Neural cell (in vitro differentiated cells): ENCODE data around the gene LIN54. TPM values are rescaled to one million over a fixed set of nuclear protein-coding genes. Genes with fewer than 3 reads are reported as not detected.

ENCODE experiments used
- H2AFZ ChIP-seq: fragments of 200-600, 300-800 bp; sonication (generic), shearing (Covaris generic); 2 replicates; pipeline ENCODE4 v1.6.0; 2014; ENCODE audit warnings: low read depth, mild to moderate bottlenecking, antibody characterized with exemption, low read length, moderate library complexity
- H3F3A ChIP-seq: fragments of 200-600 bp; shearing (Covaris generic); 2 replicates; pipeline ENCODE4 v1.6.1; 2016; ENCODE audit warnings: mild to moderate bottlenecking, moderate library complexity, mixed read lengths, antibody characterized with exemption, low read length; ENCODE audit not compliant: insufficient read depth, poor library complexity, severe bottlenecking
- H3K27ac ChIP-seq: fragments of 200-600, 300-800 bp; sonication (generic), shearing (Covaris generic); 2 replicates; pipeline ENCODE4 v1.5.1; 2014; ENCODE audit warnings: mild to moderate bottlenecking, low read length, moderate library complexity
- H3K27me3 ChIP-seq: fragments of 300-800, 200-600 bp; sonication (generic), shearing (Covaris generic); 2 replicates; pipeline ENCODE4 v1.6.0; 2014; ENCODE audit warnings: mild to moderate bottlenecking, low read depth, low read length, moderate library complexity; ENCODE audit not compliant: insufficient read depth
- H3K36me3 ChIP-seq: fragments of 300-800, 200-600 bp; sonication (generic), shearing (Covaris generic); 2 replicates; pipeline ENCODE4 v1.5.1; 2014; ENCODE audit warnings: mild to moderate bottlenecking, antibody characterized with exemption, low read length, moderate library complexity; ENCODE audit not compliant: insufficient read depth
- H3K4me2 ChIP-seq: fragments of 300-800, 200-600 bp; sonication (generic), shearing (Covaris generic); 2 replicates; pipeline ENCODE4 v1.6.0; 2014; ENCODE audit warnings: mild to moderate bottlenecking, low read length
- H3K4me3 ChIP-seq: fragments of 300-800, 200-600 bp; sonication (generic), shearing (Covaris generic); 2 replicates; pipeline ENCODE4 v1.5.1; 2014; ENCODE audit warnings: mild to moderate bottlenecking, low read length, moderate library complexity
- H3K79me2 ChIP-seq: fragments of 200-600 bp; shearing (Covaris generic); replicated peaks from 2 replicates; pipeline ENCODE4 v1.6.0; 2014; ENCODE audit warnings: mild to moderate bottlenecking, low read length, moderate library complexity; ENCODE audit not compliant: insufficient read depth
- H3K9ac ChIP-seq: fragments of 300-800, 200-600 bp; sonication (generic), shearing (Covaris generic); 2 replicates; pipeline ENCODE4 v1.6.1; 2016; ENCODE audit warnings: mild to moderate bottlenecking, low read length, mixed read lengths
- H3K9me2 ChIP-seq: fragments of 200-600 bp; shearing (Covaris generic); 2 replicates; pipeline ENCODE4 v1.6.1; 2016; ENCODE audit warnings: mild to moderate bottlenecking, low read length, mixed read lengths; ENCODE audit not compliant: insufficient read depth
- H3K9me3 ChIP-seq: fragments of 200-600, 300-800 bp; sonication (generic), shearing (Covaris generic); 2 replicates; pipeline ENCODE4 v1.6.1; 2016; ENCODE audit warnings: mild to moderate bottlenecking, mixed run types, low read length, moderate library complexity, mixed read lengths
- H4K20me1 ChIP-seq: fragments of 200-600 bp; shearing (Covaris generic); 2 replicates; pipeline ENCODE4 v1.6.1; 2016; ENCODE audit warnings: mild to moderate bottlenecking, mixed run types; ENCODE audit not compliant: insufficient read depth
- EP300 ChIP-seq: fragments of 450-650 bp; conservative IDR thresholded peaks from 2 replicates; pipeline ENCODE4 v1.6.1; 2014; ENCODE audit warnings: antibody characterized with exemption, mild to moderate bottlenecking, moderate library complexity; ENCODE audit not compliant: poor library complexity, severe bottlenecking
- EZH2 ChIP-seq: fragments of 200-600, 300-800 bp; shearing (Covaris generic), sonication (generic); IDR thresholded peaks from 2 replicates; pipeline ENCODE4 v1.6.1; 2014; ENCODE audit warnings: antibody characterized with exemption, low read length, borderline replicate concordance, mild to moderate bottlenecking; ENCODE audit not compliant: insufficient read depth, poor library complexity, severe bottlenecking
- MXI1 ChIP-seq: fragments of 450-650 bp; conservative IDR thresholded peaks from 2 replicates; pipeline ENCODE4 v1.6.1; 2014; ENCODE audit warnings: antibody characterized with exemption, mild to moderate bottlenecking; ENCODE audit not compliant: poor library complexity, severe bottlenecking
- POLR2AphosphoS5 ChIP-seq: IDR thresholded peaks from 2 replicates; pipeline ENCODE4 v1.6.1; 2012
- RAD21 ChIP-seq: fragments of 450-650 bp; conservative IDR thresholded peaks from 2 replicates; pipeline ENCODE4 v1.6.1; 2014; ENCODE audit warnings: antibody characterized with exemption, mild to moderate bottlenecking, moderate library complexity
- REST ChIP-seq: IDR thresholded peaks from 2 replicates; pipeline ENCODE4 v1.6.1; 2012; ENCODE audit warnings: borderline replicate concordance
- SMC3 ChIP-seq: fragments of 450-650 bp; conservative IDR thresholded peaks from 2 replicates; pipeline ENCODE4 v1.6.1; 2014; ENCODE audit warnings: antibody characterized with exemption, mild to moderate bottlenecking, moderate library complexity; ENCODE audit not compliant: poor library complexity
- TAF1 ChIP-seq: IDR thresholded peaks from 2 replicates; pipeline ENCODE4 v1.6.1; 2012; ENCODE audit warnings: low read depth
- polyA plus RNA-seq: library from polyadenylated mRNA; depleted of rRNA; stranded (reverse); fragments of >200 nt; gene quantifications from 2 replicates; pipeline ENCODE4 v1.2.3, GENCODE V29; 2014
- TF ChIP-seq, protein P1 (sequence below): fragments of 450-650 bp; IDR thresholded peaks from 2 replicates; pipeline ENCODE4 v1.5.1; 2014; ENCODE audit warnings: antibody characterized with exemption, mild to moderate bottlenecking, moderate library complexity; ENCODE audit not compliant: poor library complexity, severe bottlenecking

The LIN54 gene
- polyA plus RNA-seq, 1 donor from 2014 or later = 7.3 TPM

GRCh38 chr4:82903737-82904136, 106.9 kb downstream of the LIN54 start:
- H3K27me3 ChIP-seq = no peaks in the 10 kb centered on the region
- no peak overlapping the region for H3K27ac ChIP-seq
- H4K20me1 ChIP-seq = no peaks in the 10 kb centered on the region
- no peak overlapping the region for H2AFZ ChIP-seq
- TF ChIP-seq MXI1 (no peak), REST (no peak), POLR2AphosphoS5 (no peak), SMC3 (no peak), TAF1 (no peak), RAD21 (no peak), EP300 (no peak), EZH2 (no peak)
- TF ChIP-seq, protein P1, sequence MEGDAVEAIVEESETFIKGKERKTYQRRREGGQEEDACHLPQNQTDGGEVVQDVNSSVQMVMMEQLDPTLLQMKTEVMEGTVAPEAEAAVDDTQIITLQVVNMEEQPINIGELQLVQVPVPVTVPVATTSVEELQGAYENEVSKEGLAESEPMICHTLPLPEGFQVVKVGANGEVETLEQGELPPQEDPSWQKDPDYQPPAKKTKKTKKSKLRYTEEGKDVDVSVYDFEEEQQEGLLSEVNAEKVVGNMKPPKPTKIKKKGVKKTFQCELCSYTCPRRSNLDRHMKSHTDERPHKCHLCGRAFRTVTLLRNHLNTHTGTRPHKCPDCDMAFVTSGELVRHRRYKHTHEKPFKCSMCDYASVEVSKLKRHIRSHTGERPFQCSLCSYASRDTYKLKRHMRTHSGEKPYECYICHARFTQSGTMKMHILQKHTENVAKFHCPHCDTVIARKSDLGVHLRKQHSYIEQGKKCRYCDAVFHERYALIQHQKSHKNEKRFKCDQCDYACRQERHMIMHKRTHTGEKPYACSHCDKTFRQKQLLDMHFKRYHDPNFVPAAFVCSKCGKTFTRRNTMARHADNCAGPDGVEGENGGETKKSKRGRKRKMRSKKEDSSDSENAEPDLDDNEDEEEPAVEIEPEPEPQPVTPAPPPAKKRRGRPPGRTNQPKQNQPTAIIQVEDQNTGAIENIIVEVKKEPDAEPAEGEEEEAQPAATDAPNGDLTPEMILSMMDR = no peak
- H3K79me2 ChIP-seq = peaks cover 27% of the 10 kb centered on the region
- H3K9me3 ChIP-seq = no peaks in the 10 kb centered on the region
- no peaks in the 10 kb centered on the region for H3K36me3 ChIP-seq
- H3K4me3 ChIP-seq = no peak overlapping the region
- H3F3A ChIP-seq = no peaks in the 10 kb centered on the region
- no peak overlapping the region for H3K9ac ChIP-seq
- H3K9me2 ChIP-seq = no peaks in the 10 kb centered on the region
- no peak overlapping the region for H3K4me2 ChIP-seq

- peak overlapping the region; percentile 74 for H2AFZ ChIP-seq
- H4K20me1 ChIP-seq = no peaks in the 10 kb centered on the region
- no peaks in the 10 kb centered on the region for H3K27me3 ChIP-seq
- H3K9ac ChIP-seq = peak overlapping the region; percentile 87
- H3K9me2 ChIP-seq = no peaks in the 10 kb centered on the region
- peak overlapping the region; percentile 81 for H3K4me2 ChIP-seq
- H3K36me3 ChIP-seq = no peaks in the 10 kb centered on the region
- no peaks in the 10 kb centered on the region for H3K9me3 ChIP-seq
- H3K79me2 ChIP-seq = peaks cover 51% of the 10 kb centered on the region
- peak overlapping the region; percentile 95 for H3K27ac ChIP-seq
- TF ChIP-seq, protein P1 = no peak
- peak; percentile 37 for TF ChIP-seq RAD21
- H3K4me3 ChIP-seq = peak overlapping the region; percentile 73
- no peaks in the 10 kb centered on the region for H3F3A ChIP-seq
These were observed 109.4 kb downstream of the LIN54 start for GRCh38 chr4:82901183-82901718.
